ENCODE measurements around the gene CCDC3. TPM values are rescaled to one million over a fixed set of nuclear protein-coding genes. Genes with fewer than 3 reads are reported as not detected.

CCDC3 gene
- total and polyA plus RNA-seq, 2 of the 4 experiments (the other 2 are of a cell fraction), result 0.29 to 0.36 TPM

GRCh38 chr10:13000431-13000830 is 1.1 kb downstream of the CCDC3 start:
- BruUV-seq (replicated peaks), result no TSS peak
- intact Hi-C loops (cut with micrococcal nuclease), result no loop called here
- no peak overlapping the region for H3K56ac ChIP-seq (ENCODE audit: extremely low read depth, insufficient read depth, low read length)
- no CpG with 5 or more reads among the region's 4 CpGs for WGBS, 2 experiments (ENCODE audit: extremely low coverage in 2 of 2, insufficient read length in 1 of 2)
- no peak overlapping the region for H2AK5ac ChIP-seq (ENCODE audit: low read depth, low read length)
- no peak overlapping the region for H3K27ac ChIP-seq (ENCODE audit: insufficient read depth, low read length)
- H3K9me3 ChIP-seq (ENCODE audit: control insufficient read depth, insufficient read depth, low read length), result no peaks in the 10 kb centered on the region
- no peaks in the 10 kb centered on the region; the same call in 1 of the 2 replicates for H3K4me1 ChIP-seq (ENCODE audit: control insufficient read depth, insufficient read depth, low read length)
- no peaks in the 10 kb centered on the region for H3K79me1 ChIP-seq (ENCODE audit: low read depth in 1 of 2, low read length in 2 of 2)
- H3K14ac ChIP-seq (replicated peaks; ENCODE audit: low read depth, low read length), result no peak overlapping the region
- no peak overlapping the region for H2BK20ac ChIP-seq (ENCODE audit: low read depth, low read length)
- TF ChIP-seq SMC3 (IDR thresholded peaks at IDR 0.05; ENCODE audit: low read depth, low read length), result no peak
- no peak for TF ChIP-seq CEBPB (IDR thresholded peaks at IDR 0.05; ENCODE audit: low read depth, low read length)
- TF ChIP-seq, protein P1, sequence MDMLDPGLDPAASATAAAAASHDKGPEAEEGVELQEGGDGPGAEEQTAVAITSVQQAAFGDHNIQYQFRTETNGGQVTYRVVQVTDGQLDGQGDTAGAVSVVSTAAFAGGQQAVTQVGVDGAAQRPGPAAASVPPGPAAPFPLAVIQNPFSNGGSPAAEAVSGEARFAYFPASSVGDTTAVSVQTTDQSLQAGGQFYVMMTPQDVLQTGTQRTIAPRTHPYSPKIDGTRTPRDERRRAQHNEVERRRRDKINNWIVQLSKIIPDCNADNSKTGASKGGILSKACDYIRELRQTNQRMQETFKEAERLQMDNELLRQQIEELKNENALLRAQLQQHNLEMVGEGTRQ (IDR thresholded peaks at IDR 0.05; ENCODE audit: low read depth, low read length), result no peak
- no peak for TF ChIP-seq FOS (IDR thresholded peaks at IDR 0.05; ENCODE audit: low read depth, low read length)
- TF ChIP-seq CHD1 (IDR thresholded peaks at IDR 0.05; ENCODE audit: low read depth, low read length), result no peak
- no peak for DNase-seq
- H3K27me3 ChIP-seq (ENCODE audit: control insufficient read depth, insufficient read depth, low read length), result peaks cover 17% of the 10 kb centered on the region
- H4K8ac ChIP-seq (ENCODE audit: low read depth in 2 of 2, low read length in 2 of 2), result no peak overlapping the region
- H3K9ac ChIP-seq (ENCODE audit: low read depth, low read length), result no peak overlapping the region
- no peak overlapping the region for H4K5ac ChIP-seq (ENCODE audit: low read depth, low read length)
- H3K4me2 ChIP-seq (ENCODE audit: low read depth, low read length), result peak overlapping the region; percentile 16; the same call in 1 of the 2 replicates
- no peak overlapping the region for H4K91ac ChIP-seq (ENCODE audit: insufficient read depth, low read depth, low read length)
- H2BK5ac ChIP-seq (ENCODE audit: low read depth, low read length, poor library complexity, severe bottlenecking), result no peak overlapping the region
- no peaks in the 10 kb centered on the region for H3K9me1 ChIP-seq (ENCODE audit: insufficient read depth, low read length)
- H2AFZ ChIP-seq (replicated peaks; ENCODE audit: low read length, poor library complexity), result no peak overlapping the region
- ChIA-PET POLR2A (ENCODE audit: unreplicated experiment) (no interaction called here), CTCF (no interaction called here)
- H2AK9ac ChIP-seq (replicated peaks; ENCODE audit: low read depth, low read length, poor library complexity), result no peak overlapping the region
- dilution Hi-C loops (cut with HindIII; ENCODE audit: low sequenced_read_pairs, unreplicated experiment), result no loop called here
- H3K4ac ChIP-seq (ENCODE audit: low read depth, low read length), result no peak overlapping the region
- H3K4me3 ChIP-seq (ENCODE audit: insufficient read depth, low read depth, low read length), result no peak overlapping the region
- no peak overlapping the region for H2BK120ac ChIP-seq (ENCODE audit: low read depth, low read length)
- no peak for ATAC-seq (ENCODE audit: low read depth)
- H2BK15ac ChIP-seq (ENCODE audit: low read depth, low read length), result no peak overlapping the region
- H3K36me3 ChIP-seq (ENCODE audit: control insufficient read depth, insufficient read depth, low read length), result no peaks in the 10 kb centered on the region
- no peaks in the 10 kb centered on the region for H4K20me1 ChIP-seq (ENCODE audit: insufficient read depth, low read length)
- no peak overlapping the region for H3K18ac ChIP-seq (ENCODE audit: low read depth, low read length)
- H3K23ac ChIP-seq (ENCODE audit: low read depth, low read length), result no peak overlapping the region
- in situ Hi-C loops (cut with MboI; ENCODE audit: low sequenced_read_pairs), result no loop called here
